ENCODE data around the gene RGMA.

Gene RGMA

GRCh38 chr15:93091465-93091864, 2.5 kb upstream of the RGMA start:
- no peak for DNase-seq

DNA sequence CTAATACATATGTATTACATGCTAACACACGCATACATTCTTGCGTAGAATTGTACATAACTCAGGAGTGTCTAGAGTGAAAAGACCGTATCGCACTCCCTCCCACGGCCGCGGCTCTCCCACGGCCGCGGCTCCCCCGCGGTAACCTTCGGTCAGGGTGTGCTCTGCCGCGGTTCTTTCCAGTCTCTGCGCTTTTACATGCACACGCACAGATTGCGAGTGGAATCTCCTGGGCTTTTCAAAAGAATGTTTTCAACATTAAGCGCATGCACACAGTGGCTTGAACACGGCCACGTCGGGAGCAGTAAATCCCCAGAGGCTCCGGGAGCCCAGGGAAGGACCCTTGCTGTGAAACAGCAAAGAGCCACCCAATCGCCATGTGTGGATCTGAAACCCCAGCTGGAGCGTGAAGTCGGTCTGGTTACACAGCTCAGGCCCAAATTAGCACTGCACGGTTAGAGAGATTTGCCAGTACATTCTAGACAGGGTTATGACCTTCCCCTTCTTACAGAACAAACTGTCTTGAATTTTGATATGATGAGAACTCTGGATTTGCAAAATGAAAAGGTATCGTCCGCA, 805 bp upstream of the RGMA start:
- DNase-seq, result no peak

DNA sequence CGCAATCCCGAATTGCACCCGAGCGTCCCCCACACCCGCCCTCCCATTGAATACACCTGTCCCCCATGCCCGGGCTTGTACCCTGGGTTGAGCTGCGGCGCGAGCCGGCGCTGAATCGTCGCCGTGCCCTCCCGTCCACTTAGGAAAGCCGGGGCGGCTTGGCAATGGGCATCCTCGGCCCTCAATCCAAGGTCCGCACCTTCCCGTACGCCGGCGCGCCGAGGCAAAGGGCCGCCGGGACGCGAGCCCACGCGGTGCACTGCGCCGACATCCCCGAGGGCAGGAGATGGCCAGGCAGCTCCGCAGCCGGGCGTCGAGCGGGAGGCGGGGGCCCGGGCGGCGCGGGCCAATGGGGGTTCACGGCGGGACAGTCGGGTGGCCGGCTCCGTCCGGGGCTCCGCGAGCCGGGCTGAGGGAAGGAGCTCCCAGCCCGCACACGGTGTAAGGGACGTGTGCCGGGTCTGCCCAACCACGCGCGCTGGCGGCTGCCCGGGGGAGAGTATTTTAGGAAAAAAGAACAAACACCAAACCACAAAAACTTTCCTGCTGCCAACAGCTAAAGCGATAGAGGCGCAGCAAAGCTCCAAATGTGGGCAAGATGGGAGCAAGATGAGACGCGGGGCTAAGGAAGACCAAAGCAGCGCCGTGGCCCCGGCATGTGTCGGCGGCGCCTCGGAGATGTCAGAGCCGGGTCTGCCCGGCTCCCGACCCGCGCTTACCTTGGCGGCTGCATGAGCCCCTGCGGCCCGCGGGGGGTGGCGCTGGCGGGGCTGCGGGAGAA, 621 bp downstream of the RGMA start:
- no peak for DNase-seq

GRCh38 chr15:93087825-93088199, 1.2 kb downstream of the RGMA start:
- peak; percentile 23 for DNase-seq

GRCh38 chr15:93086791-93087190, 2.2 kb downstream of the RGMA start:
- DNase-seq, result no peak

GRCh38 chr15:93085692-93086091, 3.3 kb downstream of the RGMA start:
- no peak for DNase-seq

- DNase-seq, result no peak
These were observed 6.2 kb downstream of the RGMA start for GRCh38 chr15:93082861-93083260.

GRCh38 chr15:93081399-93081798, 7.6 kb downstream of the RGMA start:
- no peak for DNase-seq

DNA sequence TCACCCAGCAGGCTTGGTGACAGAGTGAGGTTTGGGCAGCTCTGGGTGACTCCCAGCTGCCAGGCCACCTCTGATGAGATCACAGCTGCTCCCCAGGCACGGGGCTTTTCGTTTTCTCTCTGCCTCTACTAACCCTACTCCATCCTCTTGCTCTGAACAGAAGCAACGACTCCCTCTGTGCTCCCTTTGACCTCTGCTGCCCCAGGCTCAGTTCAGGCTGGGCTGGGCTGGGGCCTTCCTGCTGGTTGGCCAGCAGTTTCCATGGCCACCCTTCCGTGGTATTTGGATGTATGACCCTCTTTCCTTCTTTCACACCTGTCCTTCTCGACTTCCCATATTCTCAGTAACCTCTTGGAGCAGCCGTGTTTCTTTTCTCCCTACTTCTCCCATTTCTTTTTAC, 8.6 kb downstream of the RGMA start:
- no peak for DNase-seq

DNA sequence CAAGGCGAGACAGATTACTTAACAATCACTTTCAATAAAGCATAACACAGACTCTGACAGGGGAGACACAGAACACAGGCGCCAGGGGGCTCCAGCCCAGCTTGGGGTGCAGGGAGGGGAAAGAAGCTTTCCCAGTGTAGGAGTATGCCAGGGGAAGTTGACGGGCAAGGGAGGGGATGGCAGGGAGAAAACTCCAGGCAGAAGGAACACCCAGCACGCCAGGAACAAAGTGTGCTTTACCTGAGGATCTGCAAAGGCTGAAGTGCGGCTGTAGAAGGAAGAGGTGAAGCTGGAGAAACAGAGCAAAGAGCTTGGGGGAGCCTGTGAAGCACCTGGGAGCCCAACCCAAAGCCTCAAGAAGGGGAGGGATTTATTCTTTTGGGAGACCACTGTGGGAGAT, 12.1 kb downstream of the RGMA start:
- DNase-seq, result no peak

DNA sequence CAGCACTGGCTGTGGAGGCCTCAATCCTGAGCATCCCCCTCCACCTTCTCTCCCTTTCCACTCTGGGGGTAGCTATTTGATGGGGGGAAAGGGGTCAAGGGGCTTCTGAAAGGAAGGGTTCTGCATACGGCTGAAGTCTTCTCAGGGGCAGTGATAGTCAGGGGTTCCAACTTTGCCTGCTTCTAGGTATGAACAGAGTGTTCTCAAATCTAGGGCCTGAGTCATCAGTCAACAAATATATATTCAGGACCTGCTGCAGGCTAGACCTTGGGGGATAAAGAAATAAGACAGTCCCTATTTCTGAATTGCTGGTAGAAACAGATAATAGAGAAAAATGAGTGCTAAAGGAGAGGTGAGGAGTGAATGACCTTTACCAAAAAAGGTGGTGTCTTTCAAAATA, 12.8 kb downstream of the RGMA start:
- no peak for DNase-seq

- no peak for DNase-seq
These were observed 14.4 kb downstream of the RGMA start for GRCh38 chr15:93074599-93074998.

GRCh38 chr15:93073465-93073952, 15.5 kb downstream of the RGMA start:
- DNase-seq, result no peak

DNA sequence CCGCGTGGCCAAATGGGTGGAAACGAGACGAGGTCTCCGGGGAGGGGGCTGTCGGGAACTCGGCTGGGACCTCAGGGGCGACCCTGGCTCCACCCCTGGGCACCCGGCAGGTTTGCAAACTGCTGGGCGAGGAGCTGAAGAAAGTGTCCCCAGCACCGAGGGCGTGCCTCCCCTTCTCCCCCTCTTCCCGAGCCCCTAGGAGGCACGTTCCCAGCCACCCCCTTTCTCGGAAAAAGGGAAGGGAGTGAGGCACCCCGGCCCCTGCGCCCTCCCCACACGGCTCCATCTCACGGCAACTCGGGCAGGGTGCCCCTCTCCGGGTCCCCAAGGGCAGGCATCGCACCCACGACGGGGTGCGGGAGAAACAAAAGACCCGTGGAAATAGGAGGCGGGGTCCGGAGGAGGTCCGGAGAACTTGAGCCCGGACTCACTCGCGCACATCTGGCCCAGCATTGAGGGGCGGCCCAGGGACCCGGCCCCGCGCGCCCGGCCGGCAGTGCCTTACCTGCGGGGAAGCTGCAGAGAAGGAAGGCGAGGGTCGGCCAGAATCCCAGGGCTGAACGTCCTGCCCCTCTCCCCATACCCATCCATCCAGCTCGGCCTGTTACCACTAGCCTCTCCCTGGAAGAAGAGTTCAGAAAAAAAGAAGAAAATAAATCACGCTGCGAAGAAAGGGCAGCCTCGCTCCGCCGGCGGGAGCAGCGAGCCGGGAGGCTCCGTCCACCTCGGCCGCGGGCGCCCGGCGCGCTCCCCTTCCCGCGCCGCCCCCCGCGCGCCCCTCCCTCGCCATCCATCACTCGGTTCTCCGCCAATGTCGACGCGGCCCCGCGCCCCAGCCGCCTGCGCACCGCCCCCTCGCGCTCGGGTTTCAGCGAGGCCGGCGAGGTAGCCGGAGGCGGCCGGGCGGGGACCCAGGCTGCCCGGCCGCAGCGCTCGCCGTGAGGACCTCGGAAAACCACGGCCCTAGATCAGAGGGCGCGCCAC, 16.3 kb downstream of the RGMA start:
- DNase-seq, result peak; percentile 33

DNA sequence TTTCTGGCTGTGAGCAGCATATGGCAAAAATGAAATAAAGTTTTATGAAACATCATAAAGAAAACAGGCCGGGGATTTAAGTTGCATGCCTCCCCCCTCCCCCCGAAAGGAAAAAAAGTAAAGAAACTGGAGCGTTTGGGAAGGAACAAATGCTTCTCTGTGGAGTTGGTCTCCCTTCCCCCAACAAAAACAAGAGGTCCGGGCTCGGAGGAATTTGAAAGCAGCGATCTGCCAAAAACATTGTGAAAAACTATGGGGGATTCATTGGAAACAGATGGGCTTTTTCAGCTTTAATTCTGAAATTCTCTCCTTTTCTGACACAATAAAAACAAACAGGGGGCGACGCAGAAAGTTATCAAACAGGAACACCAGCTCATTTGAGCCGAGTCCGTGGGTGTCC, 17.0 kb downstream of the RGMA start:
- no peak for DNase-seq

GRCh38 chr15:93071469-93071936, 17.5 kb downstream of the RGMA start:
- no peak for DNase-seq

DNA sequence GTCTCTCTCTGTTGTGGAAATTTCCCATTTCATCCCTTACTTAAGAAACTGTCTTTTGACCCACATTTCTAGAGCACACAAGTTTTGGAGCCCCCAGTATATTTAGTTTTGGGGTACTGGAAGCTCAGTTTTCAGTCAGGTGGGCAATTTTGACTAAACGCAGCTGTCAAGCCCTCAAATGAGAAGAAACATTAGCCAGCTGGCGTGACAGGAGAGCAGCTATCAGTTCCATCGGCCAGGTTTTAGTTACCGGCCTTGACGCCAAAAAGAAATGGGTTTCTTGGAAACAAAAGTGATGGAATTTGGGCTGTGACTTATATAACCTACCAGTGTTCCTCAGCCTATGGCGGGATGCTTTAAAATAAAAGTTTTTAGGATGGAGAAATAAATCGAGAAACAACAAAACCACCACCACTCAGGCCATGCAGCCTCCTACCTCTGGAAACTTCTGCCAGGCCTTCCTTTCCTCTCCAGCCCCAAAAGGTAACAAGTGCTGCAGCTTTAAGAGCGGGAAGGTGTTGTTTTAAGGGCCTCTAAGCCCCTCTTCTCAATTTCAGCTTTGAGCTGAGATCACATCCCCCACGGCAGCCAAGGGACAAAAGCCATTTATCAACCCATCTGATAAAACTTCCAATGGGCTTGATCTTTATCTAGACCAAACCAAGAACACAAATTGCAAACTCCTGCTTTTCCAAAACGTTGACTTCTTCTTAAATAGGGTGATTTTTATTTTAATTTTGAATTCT, 18.3 kb downstream of the RGMA start:
- no peak for DNase-seq

DNA sequence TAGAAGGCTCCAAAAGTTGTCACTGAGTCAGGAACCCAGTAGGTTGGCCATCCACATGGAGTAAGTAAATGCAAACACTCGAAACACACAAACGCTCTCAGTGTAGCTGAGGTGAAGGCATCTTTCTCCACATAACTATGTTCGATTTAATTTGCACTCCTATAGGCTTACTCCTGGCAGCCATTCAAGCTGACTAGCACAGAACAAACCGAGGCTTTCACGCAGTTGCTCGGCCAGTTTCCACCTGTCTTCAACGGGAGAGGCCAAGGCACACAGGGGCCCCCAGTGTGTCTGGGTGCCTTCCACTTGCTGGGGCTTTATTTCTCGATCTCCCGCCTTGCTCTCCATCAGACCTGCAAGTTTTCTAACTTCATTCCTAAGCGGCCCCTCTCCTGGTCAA, 18.9 kb downstream of the RGMA start:
- no peak for DNase-seq

DNA sequence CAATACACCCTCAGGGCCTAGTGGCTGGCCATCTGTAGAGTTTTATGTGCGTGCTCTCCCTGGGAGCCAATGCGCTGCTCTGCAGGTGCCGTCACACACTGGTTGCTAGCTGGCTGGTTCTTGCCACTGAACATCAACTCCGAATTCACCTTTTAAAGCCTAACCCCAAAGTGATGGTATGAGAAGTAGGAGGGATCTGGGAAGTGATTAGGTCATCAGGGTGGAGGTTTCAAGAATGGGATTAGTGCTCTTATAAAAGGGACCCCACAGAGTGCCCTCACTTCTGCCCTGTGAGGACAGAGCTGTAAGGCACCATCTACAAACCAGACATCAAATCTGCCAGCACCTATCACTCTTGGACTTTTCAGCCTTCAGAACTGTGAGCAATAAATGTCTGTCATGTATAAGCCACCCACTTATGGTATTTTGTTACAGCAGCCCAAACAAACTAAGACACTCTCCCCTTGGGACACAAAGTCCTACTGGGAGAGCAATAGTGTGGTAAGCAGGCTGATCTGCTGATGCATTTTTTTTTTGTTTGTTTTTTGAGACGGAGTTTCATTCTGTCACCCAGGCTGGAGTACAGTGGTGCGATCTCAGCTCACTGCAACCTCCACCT, 20.3 kb downstream of the RGMA start:
- DNase-seq, result no peak

GRCh38 chr15:93067649-93068085, 21.3 kb downstream of the RGMA start:
- no peak for DNase-seq

GRCh38 chr15:93066834-93067648, 22.0 kb downstream of the RGMA start:
- DNase-seq, result no peak
